ACHN (cell line): ENCODE results near the gene OOSP1.
"Not testable (repeated sequence)": the region's sequence is repeated elsewhere in the genome, so short reads cannot be mapped to it uniquely, and the experiment has no call there.

Source experiments
- DNase-seq: peaks from one replicate; pipeline ENCODE4 v3.0.0-alpha.2; 2015
- in situ Hi-C: cut with HindIII; loops from 2 replicates; pipeline ENCODE4 v1.10.0; 2017; ENCODE audit warnings: low sequenced_read_pairs, low pct_ligation_motif_present, low pct_unique_long_range_greater_than_20kb

The OOSP1 gene

GRCh38 chr11:59938132-59938531, at the start of gene OOSP1:
Gene OOSP1 (plus strand): TSS chr11:59938432. CDS start chr11:59938455, 23 bp downstream.
- DNase-seq = no peak
- in situ Hi-C loops = no loop called here

DNA sequence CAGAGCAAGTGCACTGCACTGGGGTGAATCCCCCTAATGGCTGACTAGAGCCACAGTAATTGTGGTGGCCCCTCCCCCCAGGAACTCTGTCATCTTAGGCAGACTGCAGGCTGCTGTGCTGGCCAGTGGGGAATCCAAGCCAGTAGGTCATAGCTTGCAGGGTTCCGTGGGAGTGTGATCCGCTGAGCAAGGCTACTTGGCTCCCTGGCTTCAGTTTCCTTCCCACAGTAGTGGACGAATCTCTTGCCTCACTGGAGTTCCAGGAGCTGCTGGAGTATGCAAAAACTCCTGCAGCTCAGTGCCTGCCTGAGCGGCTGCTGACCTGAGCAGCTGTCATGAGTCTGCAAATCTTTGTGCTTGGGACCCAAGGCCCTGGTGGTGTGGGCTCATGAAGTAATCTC, 46.5 kb upstream of the OOSP1 start:
- no peak for DNase-seq
- in situ Hi-C loops = no loop called here

GRCh38 chr11:59894616-59895015, 43.6 kb upstream of the OOSP1 start:
- DNase-seq = no peak
- in situ Hi-C loops = no loop called here

DNA sequence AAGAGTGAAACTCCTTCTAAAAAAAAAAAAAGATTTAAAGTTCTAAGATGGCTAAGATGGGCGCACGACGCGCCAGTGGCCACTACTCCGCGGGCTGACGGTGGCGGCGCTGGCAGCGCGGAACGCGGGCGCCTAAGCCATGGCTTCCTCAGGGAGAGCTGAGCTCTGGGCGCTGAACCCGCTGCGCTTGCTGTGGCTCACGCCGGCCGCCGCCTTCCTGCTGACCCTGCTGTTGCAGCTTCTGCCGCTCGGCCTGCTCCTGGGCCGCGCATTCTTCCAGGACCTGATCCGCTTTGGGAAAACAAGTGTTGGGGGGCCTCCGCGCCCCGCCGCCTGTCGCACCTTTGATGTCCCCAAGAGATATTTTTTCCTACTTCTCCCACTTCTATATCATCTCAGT, 40.2 kb upstream of the OOSP1 start:
- DNase-seq = no peak
- in situ Hi-C loops = no loop called here

- DNase-seq = no peak
- in situ Hi-C loops = no loop called here
Observed at GRCh38 chr11:59898650-59899049, 39.6 kb upstream of the OOSP1 start.

GRCh38 chr11:59899532-59899931, 38.7 kb upstream of the OOSP1 start:
- DNase-seq = no peak
- in situ Hi-C loops = no loop called here

DNA sequence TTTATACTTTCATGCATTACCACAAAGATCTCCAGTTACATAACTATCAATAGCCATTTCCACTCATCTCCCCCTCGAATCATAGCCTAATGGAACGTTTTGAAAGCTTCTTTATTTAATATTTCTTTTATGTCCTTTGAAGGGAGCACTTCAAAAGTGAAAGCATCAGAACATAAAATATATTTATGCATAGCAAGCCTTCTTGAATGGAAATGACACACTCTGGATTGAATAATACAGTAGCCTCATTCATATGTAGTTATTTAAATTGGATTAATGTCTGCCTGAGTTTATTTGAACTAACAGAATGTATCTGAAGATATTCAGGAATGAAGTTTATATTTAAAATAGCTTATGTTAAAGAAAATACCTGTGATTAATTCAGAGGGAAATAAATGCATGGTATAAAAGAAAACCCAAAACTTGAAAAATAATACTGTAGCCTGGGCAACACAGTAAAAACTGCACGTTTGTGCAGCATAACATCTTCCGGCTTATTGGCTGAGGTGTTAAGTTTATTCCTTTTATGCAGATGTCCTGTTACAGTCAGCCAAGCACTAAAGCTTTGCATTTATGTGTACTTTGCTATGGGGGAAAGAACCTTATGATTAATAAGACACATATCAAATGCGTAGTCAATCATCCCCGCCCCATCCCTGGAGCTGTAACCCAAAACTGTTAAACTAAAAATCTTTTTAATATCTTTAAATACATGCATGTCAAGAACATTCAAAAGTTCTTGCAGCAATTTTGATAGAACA, 37.7 kb upstream of the OOSP1 start:
- DNase-seq = no peak
- in situ Hi-C loops = no loop called here

GRCh38 chr11:59901306-59901705, 36.9 kb upstream of the OOSP1 start:
- DNase-seq = peak; percentile 4
- in situ Hi-C loops = no loop called here

DNA sequence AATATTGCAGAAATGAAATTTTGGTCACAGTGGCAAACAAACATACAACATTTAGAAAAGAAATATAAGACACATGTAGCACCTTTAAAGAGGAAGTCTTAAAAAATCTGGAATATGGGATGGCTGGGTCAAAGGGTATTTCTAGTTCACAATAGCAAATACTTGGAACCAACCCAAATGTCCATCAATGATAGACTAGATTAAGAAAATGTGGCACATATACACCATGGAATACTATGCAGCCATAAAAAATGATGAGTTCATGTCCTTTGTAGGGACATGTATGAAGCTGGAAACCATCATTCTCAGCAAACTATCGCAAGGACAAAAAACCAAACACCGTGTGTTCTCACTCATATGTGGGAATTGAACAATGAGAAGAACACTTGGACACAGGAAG, 34.7 kb upstream of the OOSP1 start:
- in situ Hi-C loops, DNase-seq: not testable (repeated sequence)

- DNase-seq = no peak
- in situ Hi-C loops = no loop called here
Observed at GRCh38 chr11:59918480-59918879, 19.8 kb upstream of the OOSP1 start.

DNA sequence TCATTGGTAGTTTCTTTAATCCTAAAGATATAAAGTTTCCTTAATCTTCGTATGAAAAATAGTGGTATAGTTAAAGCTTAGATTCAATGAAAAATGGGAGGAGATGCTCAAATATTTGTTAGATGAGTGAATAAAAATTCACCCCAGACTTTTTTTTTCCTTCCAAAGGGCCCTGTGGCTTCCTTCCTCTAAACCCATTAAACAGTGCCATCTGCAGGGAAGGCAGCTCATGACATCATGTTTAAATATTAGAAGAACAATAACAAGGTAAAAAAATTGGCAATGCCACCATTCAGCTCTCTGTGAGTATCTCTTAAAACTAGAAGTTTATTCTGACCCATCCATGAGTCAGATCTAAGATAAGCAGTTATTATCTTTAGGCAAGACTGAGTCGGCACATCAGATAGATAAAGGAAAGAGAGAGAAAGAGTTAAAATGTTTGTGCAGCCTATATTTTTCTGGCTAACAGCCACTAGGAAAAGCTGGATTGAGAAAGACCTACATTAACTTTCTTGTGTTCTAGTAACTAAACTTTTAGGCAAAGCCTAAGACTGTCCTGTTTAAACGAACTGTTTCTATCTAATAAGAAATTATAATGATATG, 19.1 kb upstream of the OOSP1 start:
- in situ Hi-C loops = no loop called here
- DNase-seq = peak; percentile 52

DNA sequence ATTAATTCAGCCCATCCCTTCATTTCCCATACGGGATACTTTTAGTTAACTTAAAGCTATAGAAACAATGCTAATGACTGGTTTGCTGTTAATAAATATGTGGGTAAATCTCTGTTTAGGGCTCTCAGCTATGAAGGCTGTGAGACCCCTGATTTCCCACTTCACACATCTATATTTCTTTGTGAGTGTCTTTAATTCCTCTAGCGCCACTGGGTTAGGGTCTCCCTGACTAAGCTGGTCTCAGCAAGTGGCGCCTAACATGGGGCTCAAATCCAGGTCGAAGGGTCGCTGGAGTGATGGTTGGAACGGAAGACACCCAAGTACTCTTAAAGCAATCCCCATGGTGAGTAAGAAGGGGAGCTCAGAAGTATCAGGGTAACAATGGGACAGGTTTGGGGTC, 14.4 kb upstream of the OOSP1 start:
- DNase-seq = no peak
- in situ Hi-C loops = no loop called here

- DNase-seq = no peak
- in situ Hi-C loops = no loop called here
Observed at GRCh38 chr11:59931688-59932087, 6.5 kb upstream of the OOSP1 start.

GRCh38 chr11:59938718-59939117, 486 bp downstream of the OOSP1 start:
- in situ Hi-C loops = no loop called here
- DNase-seq = no peak

DNA sequence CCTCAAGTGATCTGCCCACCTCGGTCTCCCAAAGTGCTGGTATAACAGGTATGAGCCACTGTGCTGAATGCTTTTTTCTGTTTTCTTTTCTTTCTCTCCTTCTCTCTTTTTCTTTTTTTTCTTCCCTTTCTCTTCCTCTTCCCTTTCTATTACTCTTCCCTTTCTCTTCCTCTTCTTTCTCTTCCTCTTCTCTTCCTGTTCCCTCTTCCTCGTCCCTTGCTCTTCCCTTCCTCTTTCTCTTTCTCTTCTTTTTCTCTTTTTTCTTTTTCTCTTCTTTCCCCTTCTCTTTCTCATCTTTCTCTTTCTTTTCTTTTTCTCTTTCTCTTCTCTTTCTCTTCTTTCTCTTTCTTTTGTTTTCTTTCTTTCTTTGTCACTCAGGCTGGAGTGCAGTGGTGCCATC, 1.2 kb downstream of the OOSP1 start:
- in situ Hi-C loops = no loop called here
- DNase-seq = no peak

DNA sequence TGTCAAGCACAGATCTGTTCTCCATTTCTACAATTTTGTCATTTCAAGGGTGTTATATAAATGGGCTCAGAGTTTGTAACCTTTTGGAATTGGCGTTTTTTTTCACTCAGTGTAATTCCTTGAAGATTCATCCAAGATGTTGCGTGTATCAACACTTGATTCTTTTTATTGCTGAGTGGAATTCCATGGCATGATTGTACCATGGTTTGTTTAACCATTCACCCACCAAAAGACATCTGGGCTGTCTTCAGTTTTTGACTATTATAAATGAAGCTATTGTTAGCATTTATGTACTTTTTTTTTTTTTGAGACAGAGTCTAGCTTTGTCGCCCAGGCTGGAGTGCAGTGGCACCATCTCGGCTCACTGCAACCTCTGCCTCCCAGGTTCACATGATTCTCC, 2.9 kb downstream of the OOSP1 start:
- in situ Hi-C loops = no loop called here
- no peak for DNase-seq

GRCh38 chr11:59943997-59944714, 5.9 kb downstream of the OOSP1 start:
- in situ Hi-C loops = no loop called here

GRCh38 chr11:59944720-59945119, 6.5 kb downstream of the OOSP1 start:
- no peak for DNase-seq
- in situ Hi-C loops = no loop called here

More at GRCh38 chr11:59943997-59944714, 5.9 kb downstream of the OOSP1 start:
- no peak for DNase-seq

DNA sequence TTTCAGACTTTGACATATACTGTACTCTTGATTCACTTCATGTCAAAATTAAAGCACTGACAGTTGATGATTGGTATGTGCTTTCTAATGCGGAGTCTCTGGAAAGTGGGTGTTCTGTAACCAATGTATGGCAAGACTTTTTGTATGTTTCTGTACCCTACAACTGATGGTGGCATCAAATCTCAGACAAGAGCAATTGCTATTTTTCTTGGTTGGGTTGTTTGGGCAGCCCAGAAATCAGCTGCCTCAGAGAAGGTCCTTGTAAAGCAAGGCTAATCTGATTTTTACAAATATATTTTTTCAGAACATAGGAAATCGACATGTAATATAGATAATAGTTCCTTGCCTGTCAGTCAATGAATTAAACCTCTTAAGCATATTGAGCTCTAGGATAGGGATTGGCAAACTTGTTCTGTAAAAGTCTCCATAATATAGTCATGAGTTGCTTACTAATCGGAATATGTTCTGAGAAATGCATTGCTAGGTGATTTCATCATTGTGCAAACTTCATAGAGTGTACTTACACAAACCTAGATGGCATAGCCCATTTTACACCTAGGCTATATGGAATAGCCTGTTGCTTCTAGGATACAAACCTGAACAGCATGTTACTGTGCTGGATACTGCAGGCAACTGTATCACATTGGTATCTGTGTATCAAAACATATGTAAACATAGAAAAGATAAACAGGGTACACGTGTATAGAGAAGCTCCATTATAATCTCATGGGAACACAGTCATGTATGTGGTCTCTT, 15.4 kb downstream of the OOSP1 start:
- in situ Hi-C loops = no loop called here
- no peak for DNase-seq
